Tibial nerve (tissue), 4 donors: ENCODE data around the gene ACTRT3. TPM values are rescaled to one million over a fixed set of nuclear protein-coding genes. Genes with fewer than 3 reads are reported as not detected.
A peak's percentile ranks its signal among the peaks of the same experiment; 100 is the strongest.

Experiments used
- DNase-seq, 2 donors: peaks; one replicate each; pipeline ENCODE4 v3.0.0-alpha.2; 2019; ENCODE audit warnings: low spot score in 2 of 2
- H3K27ac ChIP-seq, 4 donors: fragments of 200-600 bp; sonication (generic) in 3 of 4; one replicate each; pipeline ENCODE4 v1.5.1; 2017 to 2019; ENCODE audit warnings: mild to moderate bottlenecking in 1 of 4
- H3K27me3 ChIP-seq, 2 donors: fragments of 200-600 bp; sonication (generic) in 1 of 2; one replicate each; pipeline versions ENCODE4 v1.5.1 to v1.6.0; 2017 to 2019
- H3K36me3 ChIP-seq, 3 donors: fragments of 200-600 bp; sonication (generic); one replicate each; pipeline ENCODE4 v1.5.1; 2018 to 2019
- H3K4me1 ChIP-seq, 4 donors: fragments of 200-600 bp; sonication (generic) in 3 of 4; one replicate each; pipeline ENCODE4 v1.5.1; 2017 to 2019
- H3K4me3 ChIP-seq, 4 donors: fragments of 200-600 bp; sonication (generic) in 3 of 4; one replicate each; pipeline ENCODE4 v1.5.1; 2017 to 2019; ENCODE audit warnings: mild to moderate bottlenecking in 1 of 4, moderate library complexity in 1 of 4
- H3K9me3 ChIP-seq, 4 donors: fragments of 200-600 bp; sonication (generic) in 3 of 4; one replicate each; pipeline ENCODE4 v1.5.1; 2017 to 2019
- CTCF ChIP-seq, 5 experiments: fragments of 200-600 bp in 3 of 5; fragments of 450-650 bp in 2 of 5; sonication (generic) in 3 of 5; IDR thresholded peaks; one replicate each; pipeline ENCODE4 v1.5.1; 2016 to 2019; ENCODE audit warnings: antibody characterized with exemption in 5 of 5, mild to moderate bottlenecking in 3 of 5, moderate library complexity in 2 of 5
- EP300 ChIP-seq, 2 donors: sonication (generic); formaldehyde crosslinking; IDR thresholded peaks; one replicate each; pipeline ENCODE4 v1.6.1; 2017; ENCODE audit warnings: antibody characterized with exemption in 2 of 2, mild to moderate bottlenecking in 1 of 2
- POLR2A ChIP-seq, 2 donors: fragments of 450-650 bp; IDR thresholded peaks; one replicate each; pipeline ENCODE4 v1.6.1; 2017; ENCODE audit warnings: antibody characterized with exemption in 2 of 2, mild to moderate bottlenecking in 2 of 2, moderate library complexity in 2 of 2
- WGBS, 2 donors: methylation state at CpG; one replicate each; pipeline ENCODE4 v1.1.5; 2018; 5-methylcytosine and 5-hydroxymethylcytosine counted together
- total RNA-seq, 4 donors: library from RNA; depleted of rRNA; stranded (reverse); fragments of >200 nt; gene quantifications; one replicate each; pipeline ENCODE4 v1.1.0, GENCODE V29; 2016

The ACTRT3 gene
- total RNA-seq, 4 donors from 2014 or later: 0.78 to 3.9 (median 2.5) TPM

DNA sequence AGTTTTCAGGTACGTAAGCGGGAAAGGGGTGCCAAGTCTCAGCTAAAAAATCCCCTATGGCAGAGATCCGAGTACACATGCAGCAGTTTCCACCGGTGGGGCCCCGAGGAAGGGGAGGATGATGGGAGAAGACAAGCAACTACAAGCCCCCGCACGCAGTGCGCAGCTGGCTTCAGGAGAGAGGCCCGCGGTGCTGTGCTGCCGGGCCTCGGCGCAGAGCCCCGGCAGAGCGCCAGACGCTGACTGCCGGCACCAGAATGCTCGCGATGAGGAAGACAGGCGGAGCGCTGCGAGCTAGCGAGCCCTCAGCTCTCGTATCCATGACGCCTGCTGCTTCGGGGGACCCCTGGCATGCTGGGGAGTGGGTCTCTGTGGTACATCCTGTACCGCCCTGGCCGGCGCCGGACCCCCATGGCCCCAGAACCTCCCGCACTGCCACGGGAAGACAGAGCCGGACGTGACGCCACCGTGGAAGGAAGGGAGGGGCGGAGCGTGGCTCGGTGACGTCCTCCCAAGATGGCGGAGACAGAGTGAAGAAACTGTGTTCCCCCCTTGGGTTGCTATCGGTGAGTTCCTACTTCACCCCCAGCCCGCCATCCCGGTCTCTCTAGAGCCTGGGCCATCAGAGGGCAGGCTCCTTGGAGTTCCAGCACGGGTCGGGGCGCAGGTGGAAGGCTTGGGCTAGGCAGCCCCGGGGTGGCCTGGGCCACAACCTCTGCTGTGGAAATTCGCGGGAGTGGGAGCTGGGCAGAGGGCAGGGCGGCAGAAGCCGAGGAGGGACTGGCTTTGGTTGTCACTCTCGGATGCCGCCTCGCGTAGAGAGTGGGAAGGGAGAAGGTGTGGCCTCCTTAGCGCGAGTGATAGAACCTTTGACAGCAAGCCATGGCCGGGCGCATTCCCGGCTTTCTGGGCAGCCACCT, 3.8 kb upstream of the ACTRT3 start, which contains the start of gene MYNN:
Gene MYNN (plus strand): TSS at position 500 of the 920 bp plus-strand sequence. CDS start 900 bp downstream, outside the sequence.
- Histone ChIP-seq H3K4me1 (peaks cover 3 to 32% (median 20%) of the 10 kb centered on the region in 4 donors), H3K4me3 (peak within 1 kb of the TSS; percentile 70 to 88 (median 79)), H3K27ac (peak within 1 kb of the TSS; percentile 90 to 97 (median 96)), H3K9me3 (no peaks in the 10 kb centered on the region), H3K27me3 (no peaks in the 10 kb centered on the region), H3K36me3 (peaks cover 0 to 33% (median 0%) of the 10 kb centered on the region in 3 donors)
- WGBS, 2 donors: 0 to 1% methylated on average over 50 to 56 of the region's 61 CpGs
- peak; percentile 88 to 92 for DNase-seq
- TF ChIP-seq CTCF (IDR thresholded peaks at IDR 0.05) (peak in 1 of 5 experiments; percentile 42), POLR2A (IDR thresholded peaks at IDR 0.05) (peak; percentile 99 to 100), EP300 (IDR thresholded peaks at IDR 0.05) (peak; percentile 59 to 100)

- Histone ChIP-seq H3K27ac (peak overlapping the region; percentile 90 to 97 (median 96)), H3K9me3 (no peaks in the 10 kb centered on the region), H3K4me3 (peak overlapping the region; percentile 70 to 88 (median 79)), H3K36me3 (peaks cover 0 to 25% (median 0%) of the 10 kb centered on the region in 3 donors), H3K4me1 (peaks cover 3 to 28% (median 20%) of the 10 kb centered on the region in 4 donors), H3K27me3 (no peaks in the 10 kb centered on the region)
- TF ChIP-seq CTCF (IDR thresholded peaks at IDR 0.05) (no peak), EP300 (IDR thresholded peaks at IDR 0.05) (no peak), POLR2A (IDR thresholded peaks at IDR 0.05) (no peak)
- WGBS, 2 donors: 1 to 2% methylated on average over 15 of the region's 15 CpGs
- DNase-seq: no peak
Measured at GRCh38 chr3:169772305-169772896, 3.0 kb upstream of the ACTRT3 start.

DNA sequence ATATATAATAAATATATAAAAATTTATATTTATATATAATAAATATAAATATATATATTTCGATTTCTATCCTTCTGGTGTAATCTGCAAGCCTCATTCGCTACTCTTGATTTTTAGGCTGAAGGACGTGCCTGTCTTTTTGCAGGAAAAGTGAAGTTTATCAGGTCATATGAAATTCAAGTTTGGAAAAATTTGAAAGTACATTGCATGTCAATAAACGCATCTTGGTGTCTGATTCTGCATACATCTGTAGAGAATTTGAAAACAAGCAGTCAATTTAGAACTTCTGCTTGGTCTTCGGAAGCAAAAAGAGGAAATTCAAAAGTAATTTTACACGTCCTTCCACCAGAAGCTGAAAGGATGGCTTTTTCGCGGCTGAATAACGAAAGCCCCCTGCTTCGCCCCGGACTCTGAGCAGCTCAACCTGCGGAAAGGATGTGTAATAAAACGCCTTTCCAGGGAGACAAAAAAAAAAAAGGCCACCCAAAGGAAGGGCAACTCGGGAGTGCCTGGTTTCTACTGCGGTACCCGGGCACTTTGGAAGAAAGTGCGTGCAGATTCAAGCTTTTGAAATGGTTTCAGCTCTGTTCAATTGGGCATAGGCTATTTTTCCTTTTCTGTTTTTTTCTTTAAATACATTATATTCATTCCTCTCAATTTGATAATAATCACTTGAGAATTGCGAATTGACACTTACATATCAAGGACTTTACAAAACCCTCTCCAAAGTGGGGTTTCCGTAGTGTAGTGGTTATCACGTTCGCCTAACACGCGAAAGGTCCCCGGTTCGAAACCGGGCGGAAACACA, 2.3 kb upstream of the ACTRT3 start:
- 1% methylated on average over 27 of the region's 27 CpGs for WGBS, 2 donors
- no peaks in the 10 kb centered on the region for H3K27me3 ChIP-seq
- H3K4me1 ChIP-seq: peaks cover 3 to 28% (median 20%) of the 10 kb centered on the region in 4 donors
- peak overlapping the region; percentile 70 to 88 (median 79) for H3K4me3 ChIP-seq
- H3K27ac ChIP-seq: peak overlapping the region; percentile 90 to 97 (median 96)
- no peaks in the 10 kb centered on the region for H3K9me3 ChIP-seq
- peak; percentile 31 to 90 for DNase-seq
- H3K36me3 ChIP-seq: peaks cover 0 to 18% (median 0%) of the 10 kb centered on the region in 3 donors
- TF ChIP-seq EP300 (IDR thresholded peaks at IDR 0.05) (peak in 1 of 2 donors; percentile 23), CTCF (IDR thresholded peaks at IDR 0.05) (no peak)

GRCh38 chr3:169764882-169765612, 4.3 kb downstream of the ACTRT3 start, which contains the start of gene TERC:
TERC (minus strand) TSS chr3:169765060.
- H3K27me3 ChIP-seq: no peaks in the 10 kb centered on the region
- H3K4me3 ChIP-seq: peak within 1 kb of the TSS; percentile 54 to 85 (median 84)
- no peaks in the 10 kb centered on the region for H3K36me3 ChIP-seq
- TF ChIP-seq CTCF (IDR thresholded peaks at IDR 0.05) (peak in 2 of 5 experiments; percentile 25 to 35), EP300 (IDR thresholded peaks at IDR 0.05) (peak; percentile 84 to 98), POLR2A (IDR thresholded peaks at IDR 0.05) (peak; percentile 93 to 99)
- 7 to 8% methylated on average over 42 of the region's 42 CpGs for WGBS, 2 donors
- H3K4me1 ChIP-seq: peaks cover 0 to 19% (median 3%) of the 10 kb centered on the region in 4 donors
- H3K27ac ChIP-seq: peak within 1 kb of the TSS; percentile 93 to 97 (median 94)
- H3K9me3 ChIP-seq: peaks cover 0 to 5% (median 0%) of the 10 kb centered on the region in 4 donors
- DNase-seq: peak; percentile 89
